Measurements from ENCODE around the gene TSR3.

Gene TSR3

GRCh38 chr16:1377406-1378010 is 25.8 kb upstream of the TSR3 start:
- peak; percentile 16 for DNase-seq

GRCh38 chr16:1375741-1376410 is 24.2 kb upstream of the TSR3 start:
- DNase-seq, result no peak

GRCh38 chr16:1375298-1375640 is 23.6 kb upstream of the TSR3 start:
- DNase-seq, result no peak

GRCh38 chr16:1374418-1375297 is 23.0 kb upstream of the TSR3 start:
- no peak for DNase-seq

GRCh38 chr16:1372292-1372950 is 20.7 kb upstream of the TSR3 start:
- no peak for DNase-seq

GRCh38 chr16:1371054-1371978 is 19.6 kb upstream of the TSR3 start:
- DNase-seq, result no peak

GRCh38 chr16:1367486-1368174 is 16.0 kb upstream of the TSR3 start:
- DNase-seq, result peak; percentile 88

GRCh38 chr16:1366712-1367299 is 15.1 kb upstream of the TSR3 start:
- peak; percentile 82 for DNase-seq

DNA sequence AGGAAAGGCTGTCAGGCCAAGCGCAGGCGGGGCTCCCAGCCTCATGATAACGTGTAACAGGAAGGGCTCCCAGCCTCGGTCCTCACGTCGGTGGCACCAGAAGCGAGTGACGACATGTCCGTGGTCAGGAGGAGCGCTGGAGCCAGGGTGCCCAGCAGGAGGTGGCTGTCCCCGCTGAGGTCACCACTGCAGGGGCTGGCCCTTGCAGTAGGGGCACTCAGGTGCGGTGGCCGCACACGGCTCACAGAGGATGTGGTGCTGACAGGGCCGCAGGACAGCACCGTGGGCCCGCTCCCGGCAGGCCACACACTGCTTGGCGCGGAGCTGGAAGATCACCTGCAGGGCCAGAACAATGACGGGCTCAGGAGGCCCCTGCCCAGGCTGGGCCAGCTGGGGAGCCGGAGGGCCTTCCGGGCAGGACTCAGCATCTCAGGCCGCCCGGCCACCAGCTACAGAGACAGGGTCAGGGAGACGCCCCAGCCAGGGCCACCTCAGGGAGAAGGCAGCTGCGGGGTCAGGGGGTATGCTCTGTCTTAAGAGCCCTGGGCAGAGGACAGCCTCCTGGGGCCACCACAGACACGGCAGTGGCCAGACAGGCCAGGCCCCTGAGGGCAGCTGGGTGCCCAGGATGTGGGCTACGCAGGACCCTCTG is 14.5 kb upstream of the TSR3 start:
- no peak for DNase-seq

DNA sequence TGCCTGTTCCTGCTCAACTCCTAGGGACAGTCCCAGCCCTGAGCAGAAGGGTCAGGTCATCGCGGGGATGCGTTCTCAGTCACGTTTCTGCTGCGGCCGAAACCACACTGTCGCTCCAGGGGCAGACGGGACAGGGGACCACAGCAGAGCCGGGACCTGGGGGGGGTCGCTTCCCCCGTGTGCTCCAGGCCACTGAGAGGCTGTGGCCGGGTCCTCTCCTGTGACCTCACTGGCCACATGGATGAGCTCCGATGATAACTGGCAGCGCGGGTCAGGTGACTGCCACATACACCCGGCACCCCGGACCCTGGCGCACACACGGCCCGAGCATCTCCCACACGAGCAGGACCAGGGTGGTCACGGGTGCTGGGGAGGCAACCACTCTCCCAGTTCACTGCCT is 12.8 kb upstream of the TSR3 start:
- no peak for DNase-seq

DNA sequence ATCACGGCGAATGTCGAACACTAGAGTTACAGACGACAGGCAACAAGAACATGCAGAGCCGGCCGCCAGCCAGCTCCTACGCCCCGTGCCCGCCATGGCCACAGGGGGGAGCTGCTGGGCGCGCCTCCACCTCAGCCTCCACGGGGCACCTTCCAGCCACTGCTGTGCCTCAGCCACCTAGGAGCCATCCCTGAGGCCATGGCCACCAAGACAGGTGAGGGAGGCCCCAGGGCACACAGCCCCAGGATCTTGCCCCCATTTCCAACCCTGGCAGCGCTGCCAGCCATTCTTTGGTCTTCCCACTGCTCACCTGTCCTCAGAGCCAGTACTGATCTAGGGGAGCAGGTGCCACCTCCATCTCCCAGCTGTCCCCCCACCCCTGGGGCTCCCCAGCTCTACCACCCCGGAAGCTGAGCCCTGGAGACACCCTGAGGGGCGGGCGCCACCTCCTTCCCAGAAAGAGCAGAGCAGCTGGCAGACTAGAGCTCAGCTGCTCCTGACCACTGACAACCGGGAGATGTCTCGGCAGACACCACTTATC is 11.9 kb upstream of the TSR3 start:
- peak; percentile 69 for DNase-seq

- no peak for DNase-seq
Observed at GRCh38 chr16:1362807-1363206, 11.1 kb upstream of the TSR3 start.

- no peak for DNase-seq
Observed at GRCh38 chr16:1361685-1362360, 10.1 kb upstream of the TSR3 start.

DNA sequence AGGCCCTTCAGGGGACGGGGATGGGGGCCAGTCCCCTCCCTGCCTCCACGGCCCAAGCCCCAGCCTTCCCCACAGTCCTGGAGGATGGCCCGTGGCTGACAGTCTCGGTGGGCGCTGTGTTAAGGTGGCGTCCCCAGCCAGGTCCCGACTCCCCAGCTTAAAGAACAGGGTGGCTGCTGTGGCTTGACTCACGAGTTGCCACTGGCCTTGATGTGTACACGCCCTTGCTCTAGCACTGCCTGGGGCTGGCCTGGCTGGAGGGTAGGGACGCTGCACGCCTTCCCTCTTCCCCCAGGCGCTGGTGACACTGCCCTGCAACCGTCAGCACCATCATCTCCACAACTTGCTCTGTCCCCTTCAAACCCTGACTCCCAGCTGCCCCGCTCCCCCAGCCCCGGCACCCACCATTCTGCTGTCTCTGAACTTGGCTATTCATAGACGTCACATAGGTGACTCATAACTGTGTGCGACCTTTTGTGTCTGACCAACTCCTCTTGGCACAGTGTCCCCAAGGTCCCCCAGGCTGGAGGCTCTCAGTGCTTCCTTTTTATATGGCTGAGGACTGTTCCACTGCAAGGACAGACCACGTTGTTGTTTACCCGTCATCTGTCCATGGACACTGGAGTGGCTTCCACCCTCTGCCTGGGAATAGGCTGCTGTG is 6.4 kb upstream of the TSR3 start:
- no peak for DNase-seq

GRCh38 chr16:1356061-1356900 is 4.6 kb upstream of the TSR3 start:
- no peak for DNase-seq

GRCh38 chr16:1355591-1355990 is 3.9 kb upstream of the TSR3 start:
- no peak for DNase-seq

DNA sequence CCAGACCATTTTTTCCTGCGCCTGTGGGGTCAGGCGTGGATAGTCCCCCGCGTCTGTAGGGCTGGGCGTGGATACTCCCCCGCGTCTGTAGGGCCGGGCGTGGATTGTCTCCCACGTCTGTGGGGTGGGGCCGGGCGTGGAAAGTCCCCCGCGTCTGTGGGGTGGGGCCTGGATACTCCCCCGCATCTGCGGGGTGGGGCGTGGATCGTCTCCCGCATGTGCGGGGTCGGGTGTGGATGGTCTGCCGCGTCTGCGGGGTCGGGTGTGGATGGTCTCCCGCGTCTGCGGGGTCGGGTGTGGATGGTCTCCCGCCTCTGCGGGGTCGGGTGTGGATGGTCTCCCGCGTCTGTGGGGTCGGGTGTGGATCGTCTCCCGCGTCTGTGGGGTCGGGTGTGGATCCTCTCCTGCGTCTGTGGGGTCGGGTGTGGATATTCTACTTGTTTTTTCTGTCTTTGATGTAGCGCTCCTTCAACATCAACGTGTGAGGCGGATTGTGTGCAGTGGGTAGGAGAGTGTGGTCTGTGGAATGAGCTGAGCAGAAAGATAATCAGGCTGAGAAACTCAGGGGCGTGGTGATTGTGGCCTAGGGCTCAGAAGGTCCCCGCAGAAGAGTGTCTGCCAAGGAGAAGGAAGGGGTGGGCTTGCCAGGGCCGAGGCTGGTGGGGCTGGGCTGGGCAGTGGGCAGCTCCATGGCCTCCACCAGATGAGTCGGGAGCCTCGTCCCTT is 3.3 kb upstream of the TSR3 start:
- no peak for DNase-seq

DNA sequence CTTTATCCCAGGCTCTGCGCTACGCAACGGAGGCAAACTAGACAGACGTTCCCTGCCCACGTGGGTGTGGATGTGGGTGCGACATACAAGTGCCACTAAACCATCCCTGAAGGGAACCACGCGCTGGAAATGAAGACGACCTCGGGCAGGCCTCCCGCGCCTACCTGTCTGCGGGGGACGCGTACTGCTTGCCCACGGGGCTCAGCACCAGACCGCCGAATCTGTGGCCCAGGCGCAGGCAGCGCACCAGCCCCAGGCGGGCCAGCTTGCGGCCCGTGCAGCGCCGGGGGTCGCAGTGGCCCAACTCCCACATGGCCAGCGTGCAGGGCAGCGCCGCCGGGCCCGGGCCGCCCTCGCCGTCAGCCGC is 480 bp downstream of the TSR3 start:
- DNase-seq, result no peak

Data from NCI-H69 (cell line).